IMR-90 (cell line): ENCODE measurements around the gene HRAS. TPM values are rescaled to one million over a fixed set of nuclear protein-coding genes. Genes with fewer than 3 reads are reported as not detected.

Experiments used
- ATAC-seq: fragments of 200-7000 bp; cut with Tn5 transposase; 2 replicates; pipeline ENCODE4 v1.9.1; 2020; ENCODE audit warnings: low read depth, mild to moderate bottlenecking, moderate library complexity
- BruUV-seq: library from RNA; stranded (reverse); fragments of 400-500 nt; replicated peaks from 2 replicates; lab custom pipeline; 2021; lab: Mats Ljungman, UMichigan
- CTCF ChIA-PET: fragments of 300-600 bp; formaldehyde crosslinking; extraction: SDS; loops from one replicate; lab custom pipeline; 2021; ENCODE audit warnings: antibody characterized with exemption; lab: Yijun Ruan, JAX
- POLR2A ChIA-PET: fragments of 300-600 bp; sonication (Branson Sonifier 250); formaldehyde crosslinking; loops from one replicate; lab custom pipeline; 2022; ENCODE audit warnings: antibody characterized with exemption; ENCODE audit not compliant: unreplicated experiment; lab: Charles Lee
- DNase-seq: peaks from one replicate; pipeline ENCODE4 v3.0.0; 2013
- H2AFZ ChIP-seq: replicated peaks from 2 replicates; pipeline ENCODE3; 2013; ENCODE audit warnings: low read length, mild to moderate bottlenecking; ENCODE audit not compliant: poor library complexity
- H2AK5ac ChIP-seq: 2 replicates; pipeline ENCODE4 v1.6.1; 2013; ENCODE audit warnings: low read depth, low read length, inconsistent platforms
- H2AK9ac ChIP-seq: replicated peaks from 2 replicates; pipeline ENCODE3; 2013; ENCODE audit warnings: mild to moderate bottlenecking, low read depth, low read length, moderate library complexity; ENCODE audit not compliant: poor library complexity
- H2BK120ac ChIP-seq: 2 replicates; pipeline ENCODE4 v1.6.1; 2013; ENCODE audit warnings: low read depth, low read length, inconsistent platforms
- H2BK15ac ChIP-seq: 3 replicates; pipeline ENCODE4 v1.6.1; 2013; ENCODE audit warnings: low read depth, low read length, inconsistent platforms
- H2BK20ac ChIP-seq: 2 replicates; pipeline ENCODE4 v1.6.1; 2013; ENCODE audit warnings: low read depth, mild to moderate bottlenecking, inconsistent platforms, low read length, moderate library complexity
- H2BK5ac ChIP-seq: 2 replicates; pipeline ENCODE4 v1.6.1; 2013; ENCODE audit warnings: mild to moderate bottlenecking, low read depth, low read length, inconsistent platforms; ENCODE audit not compliant: poor library complexity, severe bottlenecking
- H3K14ac ChIP-seq: replicated peaks from 2 replicates; pipeline ENCODE4 v1.6.1; 2013; ENCODE audit warnings: low read depth, low read length, inconsistent platforms
- H3K18ac ChIP-seq: 2 replicates; pipeline ENCODE4 v1.6.1; 2013; ENCODE audit warnings: low read depth, low read length, control low read depth
- H3K23ac ChIP-seq: 2 replicates; pipeline ENCODE4 v1.6.1; 2013; ENCODE audit warnings: low read depth, low read length, inconsistent platforms
- H3K27ac ChIP-seq: 2 replicates; pipeline ENCODE4 v1.5.1; 2013; ENCODE audit warnings: mild to moderate bottlenecking, control low read depth, low read length; ENCODE audit not compliant: insufficient read depth
- H3K27me3 ChIP-seq: 2 replicates; pipeline ENCODE4 v1.6.1; 2013; ENCODE audit warnings: low read length; ENCODE audit not compliant: control insufficient read depth, insufficient read depth
- H3K36me3 ChIP-seq: 2 replicates; pipeline ENCODE4 v1.6.1; 2013; ENCODE audit warnings: low read length, mixed read lengths; ENCODE audit not compliant: control insufficient read depth, insufficient read depth
- H3K4ac ChIP-seq: 2 replicates; pipeline ENCODE4 v1.6.1; 2013; ENCODE audit warnings: low read depth, low read length, inconsistent platforms
- H3K4me1 ChIP-seq: 2 replicates; pipeline ENCODE4 v1.6.1; 2013; ENCODE audit warnings: low read length, mixed read lengths; ENCODE audit not compliant: control insufficient read depth, insufficient read depth
- H3K4me2 ChIP-seq: 2 replicates; pipeline ENCODE4 v1.6.1; 2013; ENCODE audit warnings: low read depth, mild to moderate bottlenecking, control low read depth, low read length, moderate library complexity
- H3K4me3 ChIP-seq: 2 replicates; pipeline ENCODE4 v1.5.1; 2013; ENCODE audit warnings: low read depth, mild to moderate bottlenecking, control low read depth, low read length, moderate library complexity; ENCODE audit not compliant: insufficient read depth
- H3K56ac ChIP-seq: 2 replicates; pipeline ENCODE4 v1.6.1; 2013; ENCODE audit warnings: low read length, inconsistent platforms; ENCODE audit not compliant: insufficient read depth; ENCODE audit errors: extremely low read depth
- H3K79me1 ChIP-seq, 2 experiments: 2 replicates each; pipeline ENCODE4 v1.6.1; 2013; ENCODE audit warnings: low read length in 2 of 2, inconsistent platforms in 1 of 2, low read depth in 1 of 2
- H3K9ac ChIP-seq: 2 replicates; pipeline ENCODE4 v1.6.1; 2013; ENCODE audit warnings: low read depth, low read length, control low read depth
- H3K9me1 ChIP-seq: 2 replicates; pipeline ENCODE4 v1.6.1; 2013; ENCODE audit warnings: low read length, inconsistent platforms; ENCODE audit not compliant: insufficient read depth
- H3K9me3 ChIP-seq: 2 replicates; pipeline ENCODE4 v1.6.1; 2013; ENCODE audit warnings: low read length; ENCODE audit not compliant: control insufficient read depth, insufficient read depth
- H4K20me1 ChIP-seq: 2 replicates; pipeline ENCODE4 v1.6.1; 2013; ENCODE audit warnings: low read length, inconsistent platforms; ENCODE audit not compliant: insufficient read depth
- H4K5ac ChIP-seq: 2 replicates; pipeline ENCODE4 v1.6.1; 2013; ENCODE audit warnings: mild to moderate bottlenecking, low read depth, low read length, control low read depth
- H4K8ac ChIP-seq, 2 experiments: 2 replicates each; pipeline ENCODE4 v1.6.1; 2013; ENCODE audit warnings: low read depth in 2 of 2, low read length in 2 of 2, control low read depth in 1 of 2, inconsistent platforms in 1 of 2
- H4K91ac ChIP-seq: 2 replicates; pipeline ENCODE4 v1.6.1; 2013; ENCODE audit warnings: low read depth, low read length, inconsistent platforms; ENCODE audit not compliant: insufficient read depth
- BHLHE40 ChIP-seq: fragments of 150-350 bp; IDR thresholded peaks from 2 replicates; pipeline ENCODE4 v1.6.1; 2016; ENCODE audit warnings: mild to moderate bottlenecking, low read depth, low read length
- CEBPB ChIP-seq: IDR thresholded peaks from 2 replicates; pipeline ENCODE4 v1.6.1; 2012; ENCODE audit warnings: low read depth, low read length, improper control_type of control experiment
- CHD1 ChIP-seq: IDR thresholded peaks from 2 replicates; pipeline ENCODE4 v1.6.1; 2012; ENCODE audit warnings: low read depth, low read length, improper control_type of control experiment
- MXI1 ChIP-seq: IDR thresholded peaks from 2 replicates; pipeline ENCODE4 v1.6.1; 2012; ENCODE audit warnings: low read depth, mild to moderate bottlenecking, low read length, moderate library complexity, borderline replicate concordance
- POLR2A ChIP-seq: IDR thresholded peaks from 2 replicates; pipeline ENCODE4 v1.6.1; 2012; ENCODE audit warnings: mild to moderate bottlenecking, low read depth, low read length
- RCOR1 ChIP-seq: IDR thresholded peaks from 2 replicates; pipeline ENCODE4 v1.6.1; 2012; ENCODE audit warnings: mild to moderate bottlenecking, low read length, improper control_type of control experiment; ENCODE audit not compliant: insufficient replicate concordance
- RFX5 ChIP-seq: IDR thresholded peaks from 2 replicates; pipeline ENCODE4 v1.8.0; 2012; ENCODE audit warnings: low read depth, mild to moderate bottlenecking, low read length, moderate library complexity
- SMC3 ChIP-seq: fragments of 150-350 bp; IDR thresholded peaks from 2 replicates; pipeline ENCODE4 v1.6.1; 2016; ENCODE audit warnings: low read depth, mild to moderate bottlenecking, antibody characterized with exemption, low read length, moderate library complexity
- WGBS, 2 experiments: methylation state at CpG; one replicate each; pipeline versions ENCODE4 v1.1.5 to v1.1.7; 2013; ENCODE audit warnings: missing lambda C conversion rate in 2 of 2; ENCODE audit not compliant: insufficient read length in 1 of 2; ENCODE audit errors: extremely low coverage in 2 of 2; 5-methylcytosine and 5-hydroxymethylcytosine counted together
- dilution Hi-C: fragments of 300-500 bp; cut with HindIII; formaldehyde crosslinking; loops from one replicate; pipeline ENCODE4 v1.14.3; 2018; ENCODE audit warnings: low sequenced_read_pairs; ENCODE audit not compliant: unreplicated experiment
- in situ Hi-C: fragments of 300-500 bp; cut with MboI; formaldehyde crosslinking; loops from 3 replicates; pipeline ENCODE4 v1.14.3; 2019; ENCODE audit warnings: low sequenced_read_pairs, inconsistent platforms, mixed read lengths
- intact Hi-C: fragments of 100-400 bp; cut with micrococcal nuclease; formaldehyde crosslinking; loops from 2 replicates; pipeline ENCODE4 v1.10.0; 2022
- polyA plus RNA-seq, 3 experiments: library from polyadenylated mRNA; depleted of rRNA; stranded (reverse); fragments of >200 nt; gene quantifications; 2 replicates each; pipeline ENCODE4 v1.2.3, GENCODE V29; 2012; ENCODE audit warnings: low replicate concordance in 1 of 3
- total RNA-seq: library from RNA; depleted of rRNA; stranded (reverse); fragments of >200 nt; gene quantifications from 2 replicates; pipeline ENCODE4 v1.2.3, GENCODE V29; 2012
- TF ChIP-seq, protein P1 (sequence below): conservative IDR thresholded peaks from 2 replicates; pipeline ENCODE4 v1.5.1; 2012; ENCODE audit warnings: mild to moderate bottlenecking, low read depth, low read length, improper control_type of control experiment

HRAS gene
- total and polyA plus RNA-seq, 2 of the 4 experiments (the other 2 are of a cell fraction): 108 to 123 TPM

GRCh38 chr11:553083-553987, 18.0 kb upstream of the HRAS start:
- H2BK120ac ChIP-seq: no peak overlapping the region
- H2AFZ ChIP-seq: peak overlapping the region; percentile 43
- H3K14ac ChIP-seq: no peak overlapping the region
- no peaks in the 10 kb centered on the region for H3K9me3 ChIP-seq
- TF ChIP-seq RFX5: no peak
- TF ChIP-seq, protein P1, sequence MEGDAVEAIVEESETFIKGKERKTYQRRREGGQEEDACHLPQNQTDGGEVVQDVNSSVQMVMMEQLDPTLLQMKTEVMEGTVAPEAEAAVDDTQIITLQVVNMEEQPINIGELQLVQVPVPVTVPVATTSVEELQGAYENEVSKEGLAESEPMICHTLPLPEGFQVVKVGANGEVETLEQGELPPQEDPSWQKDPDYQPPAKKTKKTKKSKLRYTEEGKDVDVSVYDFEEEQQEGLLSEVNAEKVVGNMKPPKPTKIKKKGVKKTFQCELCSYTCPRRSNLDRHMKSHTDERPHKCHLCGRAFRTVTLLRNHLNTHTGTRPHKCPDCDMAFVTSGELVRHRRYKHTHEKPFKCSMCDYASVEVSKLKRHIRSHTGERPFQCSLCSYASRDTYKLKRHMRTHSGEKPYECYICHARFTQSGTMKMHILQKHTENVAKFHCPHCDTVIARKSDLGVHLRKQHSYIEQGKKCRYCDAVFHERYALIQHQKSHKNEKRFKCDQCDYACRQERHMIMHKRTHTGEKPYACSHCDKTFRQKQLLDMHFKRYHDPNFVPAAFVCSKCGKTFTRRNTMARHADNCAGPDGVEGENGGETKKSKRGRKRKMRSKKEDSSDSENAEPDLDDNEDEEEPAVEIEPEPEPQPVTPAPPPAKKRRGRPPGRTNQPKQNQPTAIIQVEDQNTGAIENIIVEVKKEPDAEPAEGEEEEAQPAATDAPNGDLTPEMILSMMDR: no peak
- no peak for TF ChIP-seq BHLHE40
- no peak for TF ChIP-seq CEBPB
- no peak for TF ChIP-seq RCOR1
- no peak for TF ChIP-seq POLR2A
- no peak for TF ChIP-seq CHD1
- no peak for TF ChIP-seq SMC3
- no peak for TF ChIP-seq MXI1
- WGBS, 2 experiments: 81% methylated on average over 7 of the region's 27 CpGs; no CpG with 5 or more reads in 1 of the 2 experiments
- DNase-seq (no peak), ATAC-seq (no peak)
- no peak overlapping the region for H3K4ac ChIP-seq
- ChIA-PET POLR2A (no interaction called here), CTCF (no interaction called here)
- H2BK20ac ChIP-seq: no peak overlapping the region
- no peak overlapping the region for H3K23ac ChIP-seq
- intact Hi-C loops: loop anchor here (10.0 kb wide), 1 partner anchor 171 kb away; no protein-coding TSS in a partner anchor
- H4K20me1 ChIP-seq: peaks cover 6% of the 10 kb centered on the region; the same call in 1 of the 2 replicates
- no peaks in the 10 kb centered on the region for H3K9me1 ChIP-seq
- no peak overlapping the region for H4K8ac ChIP-seq
- no peak overlapping the region for H4K91ac ChIP-seq
- H2AK5ac ChIP-seq: no peak overlapping the region
- no peak overlapping the region for H3K4me3 ChIP-seq
- H3K36me3 ChIP-seq: peaks cover 2% of the 10 kb centered on the region; the same call in 1 of the 2 replicates
- no peak overlapping the region for H3K9ac ChIP-seq
- H4K5ac ChIP-seq: no peak overlapping the region
- H3K56ac ChIP-seq: no peak overlapping the region
- dilution Hi-C loops: no loop called here
- H2BK5ac ChIP-seq: no peak overlapping the region
- no peaks in the 10 kb centered on the region for H3K79me1 ChIP-seq
- no peak overlapping the region for H2AK9ac ChIP-seq
- H3K18ac ChIP-seq: no peak overlapping the region
- H2BK15ac ChIP-seq: no peak overlapping the region
- in situ Hi-C loops: no loop called here
- BruUV-seq: no TSS peak
- no peak overlapping the region for H3K27ac ChIP-seq
- peaks cover 2% of the 10 kb centered on the region; the same call in 1 of the 2 replicates for H3K4me1 ChIP-seq
- peaks cover 49% of the 10 kb centered on the region for H3K27me3 ChIP-seq
- no peak overlapping the region for H3K4me2 ChIP-seq
